Liver (tissue), 3 donors: ENCODE measurements around the gene TMEM163.

Experiments
- FOXA1 ChIP-seq: IDR thresholded peaks from 2 replicates; pipeline ENCODE4 v1.6.1; 2016; ENCODE audit warnings: antibody characterized with exemption
- GABPA ChIP-seq, 2 donors: IDR thresholded peaks in 1 of 2; conservative IDR thresholded peaks in 1 of 2; 2 replicates each; pipeline ENCODE4 v1.6.1; 2016; ENCODE audit warnings: antibody characterized with exemption in 2 of 2, mild to moderate bottlenecking in 1 of 2, moderate library complexity in 1 of 2
- RAD21 ChIP-seq, 2 donors: IDR thresholded peaks; 2 replicates each; pipeline ENCODE4 v1.6.1; 2016; ENCODE audit warnings: antibody characterized with exemption in 2 of 2, mild to moderate bottlenecking in 2 of 2
- YY1 ChIP-seq: IDR thresholded peaks from 2 replicates; pipeline ENCODE4 v1.6.1; 2016; ENCODE audit warnings: antibody characterized with exemption, mild to moderate bottlenecking
- TF ChIP-seq, protein P1 (sequence below): fragments of 150-350 bp; IDR thresholded peaks from 2 replicates; pipeline ENCODE4 v1.5.1; 2017; ENCODE audit warnings: improper control_type of control experiment, low read depth, low read length; ENCODE audit not compliant: missing input control
- TF ChIP-seq, protein P2 (sequence below): IDR thresholded peaks from 2 replicates; pipeline ENCODE4 v1.6.1; 2016; ENCODE audit warnings: antibody characterized with exemption, mild to moderate bottlenecking
- TF ChIP-seq, protein P3 (sequence below): IDR thresholded peaks from 2 replicates; pipeline ENCODE4 v1.6.1; 2016; ENCODE audit warnings: antibody characterized with exemption
- donor health status: healthy.
- donor health status: healthy.

GRCh38 chr2:134736167-134736880, 17.5 kb upstream of the TMEM163 start:
- TF ChIP-seq, protein P1, sequence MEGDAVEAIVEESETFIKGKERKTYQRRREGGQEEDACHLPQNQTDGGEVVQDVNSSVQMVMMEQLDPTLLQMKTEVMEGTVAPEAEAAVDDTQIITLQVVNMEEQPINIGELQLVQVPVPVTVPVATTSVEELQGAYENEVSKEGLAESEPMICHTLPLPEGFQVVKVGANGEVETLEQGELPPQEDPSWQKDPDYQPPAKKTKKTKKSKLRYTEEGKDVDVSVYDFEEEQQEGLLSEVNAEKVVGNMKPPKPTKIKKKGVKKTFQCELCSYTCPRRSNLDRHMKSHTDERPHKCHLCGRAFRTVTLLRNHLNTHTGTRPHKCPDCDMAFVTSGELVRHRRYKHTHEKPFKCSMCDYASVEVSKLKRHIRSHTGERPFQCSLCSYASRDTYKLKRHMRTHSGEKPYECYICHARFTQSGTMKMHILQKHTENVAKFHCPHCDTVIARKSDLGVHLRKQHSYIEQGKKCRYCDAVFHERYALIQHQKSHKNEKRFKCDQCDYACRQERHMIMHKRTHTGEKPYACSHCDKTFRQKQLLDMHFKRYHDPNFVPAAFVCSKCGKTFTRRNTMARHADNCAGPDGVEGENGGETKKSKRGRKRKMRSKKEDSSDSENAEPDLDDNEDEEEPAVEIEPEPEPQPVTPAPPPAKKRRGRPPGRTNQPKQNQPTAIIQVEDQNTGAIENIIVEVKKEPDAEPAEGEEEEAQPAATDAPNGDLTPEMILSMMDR, result no peak
- TF ChIP-seq, protein P2, sequence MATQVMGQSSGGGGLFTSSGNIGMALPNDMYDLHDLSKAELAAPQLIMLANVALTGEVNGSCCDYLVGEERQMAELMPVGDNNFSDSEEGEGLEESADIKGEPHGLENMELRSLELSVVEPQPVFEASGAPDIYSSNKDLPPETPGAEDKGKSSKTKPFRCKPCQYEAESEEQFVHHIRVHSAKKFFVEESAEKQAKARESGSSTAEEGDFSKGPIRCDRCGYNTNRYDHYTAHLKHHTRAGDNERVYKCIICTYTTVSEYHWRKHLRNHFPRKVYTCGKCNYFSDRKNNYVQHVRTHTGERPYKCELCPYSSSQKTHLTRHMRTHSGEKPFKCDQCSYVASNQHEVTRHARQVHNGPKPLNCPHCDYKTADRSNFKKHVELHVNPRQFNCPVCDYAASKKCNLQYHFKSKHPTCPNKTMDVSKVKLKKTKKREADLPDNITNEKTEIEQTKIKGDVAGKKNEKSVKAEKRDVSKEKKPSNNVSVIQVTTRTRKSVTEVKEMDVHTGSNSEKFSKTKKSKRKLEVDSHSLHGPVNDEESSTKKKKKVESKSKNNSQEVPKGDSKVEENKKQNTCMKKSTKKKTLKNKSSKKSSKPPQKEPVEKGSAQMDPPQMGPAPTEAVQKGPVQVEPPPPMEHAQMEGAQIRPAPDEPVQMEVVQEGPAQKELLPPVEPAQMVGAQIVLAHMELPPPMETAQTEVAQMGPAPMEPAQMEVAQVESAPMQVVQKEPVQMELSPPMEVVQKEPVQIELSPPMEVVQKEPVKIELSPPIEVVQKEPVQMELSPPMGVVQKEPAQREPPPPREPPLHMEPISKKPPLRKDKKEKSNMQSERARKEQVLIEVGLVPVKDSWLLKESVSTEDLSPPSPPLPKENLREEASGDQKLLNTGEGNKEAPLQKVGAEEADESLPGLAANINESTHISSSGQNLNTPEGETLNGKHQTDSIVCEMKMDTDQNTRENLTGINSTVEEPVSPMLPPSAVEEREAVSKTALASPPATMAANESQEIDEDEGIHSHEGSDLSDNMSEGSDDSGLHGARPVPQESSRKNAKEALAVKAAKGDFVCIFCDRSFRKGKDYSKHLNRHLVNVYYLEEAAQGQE, result no peak
- TF ChIP-seq GABPA (IDR thresholded peaks at IDR 0.05 in 1 of 2, conservative IDR thresholded peaks at IDR 0.05 in 1 of 2) (no peak), RAD21 (IDR thresholded peaks at IDR 0.05) (no peak), FOXA1 (no peak), YY1 (no peak)
- TF ChIP-seq, protein P3, sequence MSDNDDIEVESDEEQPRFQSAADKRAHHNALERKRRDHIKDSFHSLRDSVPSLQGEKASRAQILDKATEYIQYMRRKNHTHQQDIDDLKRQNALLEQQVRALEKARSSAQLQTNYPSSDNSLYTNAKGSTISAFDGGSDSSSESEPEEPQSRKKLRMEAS, result no peak
